IMR-90 (cell line): ENCODE data around the gene NRP1. TPM values are rescaled to one million over a fixed set of nuclear protein-coding genes. Genes with fewer than 3 reads are reported as not detected.
A peak's percentile ranks its signal among the peaks of the same experiment; 100 is the strongest.

Source experiments
- ATAC-seq: fragments of 200-7000 bp; cut with Tn5 transposase; 2 replicates; pipeline ENCODE4 v1.9.1; 2020; ENCODE audit warnings: low read depth, mild to moderate bottlenecking, moderate library complexity
- BruUV-seq: library from RNA; stranded (reverse); fragments of 400-500 nt; replicated peaks from 2 replicates; lab custom pipeline; 2021; lab: Mats Ljungman, UMichigan
- CTCF ChIA-PET: fragments of 300-600 bp; formaldehyde crosslinking; extraction: SDS; loops from one replicate; lab custom pipeline; 2021; ENCODE audit warnings: antibody characterized with exemption; lab: Yijun Ruan, JAX
- POLR2A ChIA-PET: fragments of 300-600 bp; sonication (Branson Sonifier 250); formaldehyde crosslinking; loops from one replicate; lab custom pipeline; 2022; ENCODE audit warnings: antibody characterized with exemption; ENCODE audit not compliant: unreplicated experiment; lab: Charles Lee
- DNase-seq: peaks from one replicate; pipeline ENCODE4 v3.0.0; 2013
- H2AFZ ChIP-seq: replicated peaks from 2 replicates; pipeline ENCODE3; 2013; ENCODE audit warnings: low read length, mild to moderate bottlenecking; ENCODE audit not compliant: poor library complexity
- H2AK5ac ChIP-seq: 2 replicates; pipeline ENCODE4 v1.6.1; 2013; ENCODE audit warnings: low read depth, low read length, inconsistent platforms
- H2AK9ac ChIP-seq: replicated peaks from 2 replicates; pipeline ENCODE3; 2013; ENCODE audit warnings: mild to moderate bottlenecking, low read depth, low read length, moderate library complexity; ENCODE audit not compliant: poor library complexity
- H2BK120ac ChIP-seq: 2 replicates; pipeline ENCODE4 v1.6.1; 2013; ENCODE audit warnings: low read depth, low read length, inconsistent platforms
- H2BK15ac ChIP-seq: 3 replicates; pipeline ENCODE4 v1.6.1; 2013; ENCODE audit warnings: low read depth, low read length, inconsistent platforms
- H2BK20ac ChIP-seq: 2 replicates; pipeline ENCODE4 v1.6.1; 2013; ENCODE audit warnings: low read depth, mild to moderate bottlenecking, inconsistent platforms, low read length, moderate library complexity
- H2BK5ac ChIP-seq: 2 replicates; pipeline ENCODE4 v1.6.1; 2013; ENCODE audit warnings: mild to moderate bottlenecking, low read depth, low read length, inconsistent platforms; ENCODE audit not compliant: poor library complexity, severe bottlenecking
- H3K14ac ChIP-seq: replicated peaks from 2 replicates; pipeline ENCODE4 v1.6.1; 2013; ENCODE audit warnings: low read depth, low read length, inconsistent platforms
- H3K18ac ChIP-seq: 2 replicates; pipeline ENCODE4 v1.6.1; 2013; ENCODE audit warnings: low read depth, low read length, control low read depth
- H3K23ac ChIP-seq: 2 replicates; pipeline ENCODE4 v1.6.1; 2013; ENCODE audit warnings: low read depth, low read length, inconsistent platforms
- H3K27ac ChIP-seq: 2 replicates; pipeline ENCODE4 v1.5.1; 2013; ENCODE audit warnings: mild to moderate bottlenecking, control low read depth, low read length; ENCODE audit not compliant: insufficient read depth
- H3K27me3 ChIP-seq: 2 replicates; pipeline ENCODE4 v1.6.1; 2013; ENCODE audit warnings: low read length; ENCODE audit not compliant: control insufficient read depth, insufficient read depth
- H3K36me3 ChIP-seq: 2 replicates; pipeline ENCODE4 v1.6.1; 2013; ENCODE audit warnings: low read length, mixed read lengths; ENCODE audit not compliant: control insufficient read depth, insufficient read depth
- H3K4ac ChIP-seq: 2 replicates; pipeline ENCODE4 v1.6.1; 2013; ENCODE audit warnings: low read depth, low read length, inconsistent platforms
- H3K4me1 ChIP-seq: 2 replicates; pipeline ENCODE4 v1.6.1; 2013; ENCODE audit warnings: low read length, mixed read lengths; ENCODE audit not compliant: control insufficient read depth, insufficient read depth
- H3K4me2 ChIP-seq: 2 replicates; pipeline ENCODE4 v1.6.1; 2013; ENCODE audit warnings: low read depth, mild to moderate bottlenecking, control low read depth, low read length, moderate library complexity
- H3K4me3 ChIP-seq: 2 replicates; pipeline ENCODE4 v1.5.1; 2013; ENCODE audit warnings: low read depth, mild to moderate bottlenecking, control low read depth, low read length, moderate library complexity; ENCODE audit not compliant: insufficient read depth
- H3K56ac ChIP-seq: 2 replicates; pipeline ENCODE4 v1.6.1; 2013; ENCODE audit warnings: low read length, inconsistent platforms; ENCODE audit not compliant: insufficient read depth; ENCODE audit errors: extremely low read depth
- H3K79me1 ChIP-seq, 2 experiments: 2 replicates each; pipeline ENCODE4 v1.6.1; 2013; ENCODE audit warnings: low read length in 2 of 2, inconsistent platforms in 1 of 2, low read depth in 1 of 2
- H3K9ac ChIP-seq: 2 replicates; pipeline ENCODE4 v1.6.1; 2013; ENCODE audit warnings: low read depth, low read length, control low read depth
- H3K9me1 ChIP-seq: 2 replicates; pipeline ENCODE4 v1.6.1; 2013; ENCODE audit warnings: low read length, inconsistent platforms; ENCODE audit not compliant: insufficient read depth
- H3K9me3 ChIP-seq: 2 replicates; pipeline ENCODE4 v1.6.1; 2013; ENCODE audit warnings: low read length; ENCODE audit not compliant: control insufficient read depth, insufficient read depth
- H4K20me1 ChIP-seq: 2 replicates; pipeline ENCODE4 v1.6.1; 2013; ENCODE audit warnings: low read length, inconsistent platforms; ENCODE audit not compliant: insufficient read depth
- H4K5ac ChIP-seq: 2 replicates; pipeline ENCODE4 v1.6.1; 2013; ENCODE audit warnings: mild to moderate bottlenecking, low read depth, low read length, control low read depth
- H4K8ac ChIP-seq, 2 experiments: 2 replicates each; pipeline ENCODE4 v1.6.1; 2013; ENCODE audit warnings: low read depth in 2 of 2, low read length in 2 of 2, control low read depth in 1 of 2, inconsistent platforms in 1 of 2
- H4K91ac ChIP-seq: 2 replicates; pipeline ENCODE4 v1.6.1; 2013; ENCODE audit warnings: low read depth, low read length, inconsistent platforms; ENCODE audit not compliant: insufficient read depth
- BHLHE40 ChIP-seq: fragments of 150-350 bp; IDR thresholded peaks from 2 replicates; pipeline ENCODE4 v1.6.1; 2016; ENCODE audit warnings: mild to moderate bottlenecking, low read depth, low read length
- CEBPB ChIP-seq: IDR thresholded peaks from 2 replicates; pipeline ENCODE4 v1.6.1; 2012; ENCODE audit warnings: low read depth, low read length, improper control_type of control experiment
- MAFK ChIP-seq: IDR thresholded peaks from 2 replicates; pipeline ENCODE4 v1.6.1; 2012; ENCODE audit warnings: low read depth, low read length, improper control_type of control experiment
- MAZ ChIP-seq: IDR thresholded peaks from 2 replicates; pipeline ENCODE4 v1.6.1; 2012; ENCODE audit warnings: low read depth, mild to moderate bottlenecking, low read length, improper control_type of control experiment, moderate library complexity, borderline replicate concordance
- NFE2L2 ChIP-seq: fragments of 150-350 bp; IDR thresholded peaks from 2 replicates; pipeline ENCODE4 v1.6.1; 2016; ENCODE audit warnings: low read depth, mild to moderate bottlenecking, low read length
- POLR2A ChIP-seq: IDR thresholded peaks from 2 replicates; pipeline ENCODE4 v1.6.1; 2012; ENCODE audit warnings: mild to moderate bottlenecking, low read depth, low read length
- RAD21 ChIP-seq: IDR thresholded peaks from 2 replicates; pipeline ENCODE4 v1.6.1; 2012; ENCODE audit warnings: low read length, improper control_type of control experiment
- SMC3 ChIP-seq: fragments of 150-350 bp; IDR thresholded peaks from 2 replicates; pipeline ENCODE4 v1.6.1; 2016; ENCODE audit warnings: low read depth, mild to moderate bottlenecking, antibody characterized with exemption, low read length, moderate library complexity
- WGBS, 2 experiments: methylation state at CpG; one replicate each; pipeline versions ENCODE4 v1.1.5 to v1.1.7; 2013; ENCODE audit warnings: missing lambda C conversion rate in 2 of 2; ENCODE audit not compliant: insufficient read length in 1 of 2; ENCODE audit errors: extremely low coverage in 2 of 2; 5-methylcytosine and 5-hydroxymethylcytosine counted together
- dilution Hi-C: fragments of 300-500 bp; cut with HindIII; formaldehyde crosslinking; loops from one replicate; pipeline ENCODE4 v1.14.3; 2018; ENCODE audit warnings: low sequenced_read_pairs; ENCODE audit not compliant: unreplicated experiment
- in situ Hi-C: fragments of 300-500 bp; cut with MboI; formaldehyde crosslinking; loops from 3 replicates; pipeline ENCODE4 v1.14.3; 2019; ENCODE audit warnings: low sequenced_read_pairs, inconsistent platforms, mixed read lengths
- intact Hi-C: fragments of 100-400 bp; cut with micrococcal nuclease; formaldehyde crosslinking; loops from 2 replicates; pipeline ENCODE4 v1.10.0; 2022
- polyA plus RNA-seq, 3 experiments: library from polyadenylated mRNA; depleted of rRNA; stranded (reverse); fragments of >200 nt; gene quantifications; 2 replicates each; pipeline ENCODE4 v1.2.3, GENCODE V29; 2012; ENCODE audit warnings: low replicate concordance in 1 of 3
- total RNA-seq: library from RNA; depleted of rRNA; stranded (reverse); fragments of >200 nt; gene quantifications from 2 replicates; pipeline ENCODE4 v1.2.3, GENCODE V29; 2012
- TF ChIP-seq, protein P1 (sequence below): conservative IDR thresholded peaks from 2 replicates; pipeline ENCODE4 v1.5.1; 2012; ENCODE audit warnings: mild to moderate bottlenecking, low read depth, low read length, improper control_type of control experiment
- TF ChIP-seq, protein P2 (sequence below): fragments of 150-350 bp; IDR thresholded peaks from 2 replicates; pipeline ENCODE4 v1.6.1; 2016; ENCODE audit warnings: low read depth, mild to moderate bottlenecking, low read length, moderate library complexity, borderline replicate concordance

Gene NRP1
- total and polyA plus RNA-seq, 2 of the 4 experiments (the other 2 are of a cell fraction): 108 to 227 TPM

DNA sequence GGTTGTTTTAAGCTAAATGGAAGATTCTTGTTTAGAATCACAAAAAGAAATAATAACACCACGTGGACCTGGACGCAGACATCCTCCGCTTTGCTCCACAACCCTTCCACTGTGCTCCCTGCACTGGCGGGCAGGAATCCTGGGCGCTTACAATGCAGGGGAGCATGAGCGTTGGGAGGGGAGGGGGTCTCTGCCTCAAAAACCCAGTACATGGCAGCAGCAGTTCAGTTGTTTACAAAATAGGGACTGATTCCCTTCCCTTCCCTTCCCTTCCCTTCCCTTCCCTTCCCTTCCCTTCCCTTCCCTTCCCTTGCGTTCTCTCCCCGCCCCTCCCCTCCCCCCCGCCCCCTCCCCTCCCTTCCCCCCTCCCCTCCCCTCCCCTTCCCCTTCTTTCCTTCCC lies 206.8 kb downstream of the NRP1 start:
- ChIA-PET POLR2A (no interaction called here), CTCF (no interaction called here)
- ATAC-seq (no peak), DNase-seq (no peak)
- Histone ChIP-seq H2BK120ac (peak overlapping the region; percentile 77), H3K9me3 (no peaks in the 10 kb centered on the region), H3K9me1 (peaks cover 25% of the 10 kb centered on the region), H3K27me3 (no peaks in the 10 kb centered on the region), H3K14ac (no peak overlapping the region), H4K5ac (peak overlapping the region; percentile 49), H3K4me1 (peaks cover 22% of the 10 kb centered on the region), H3K23ac (no peak overlapping the region), H3K56ac (no peak overlapping the region), H2BK15ac (peak overlapping the region; percentile 80; the same call in 2 of the 3 replicates), H3K4me2 (no peak overlapping the region), H4K8ac (peak overlapping the region in 1 of 2 experiments; percentile 31; a peak in 2 of 4 replicates), H2BK5ac (peak overlapping the region; percentile 33), H3K4ac (peak overlapping the region; percentile 79; the same call in 1 of the 2 replicates), H3K36me3 (no peaks in the 10 kb centered on the region), H3K4me3 (no peak overlapping the region), H2BK20ac (peak overlapping the region; percentile 41; the same call in 1 of the 2 replicates), H3K9ac (no peak overlapping the region), H2AFZ (no peak overlapping the region), H4K91ac (peak overlapping the region; percentile 76; the same call in 1 of the 2 replicates), H3K79me1 (no peaks in the 10 kb centered on the region), H4K20me1 (no peaks in the 10 kb centered on the region), H3K18ac (peak overlapping the region; percentile 71), H2AK5ac (peak overlapping the region; percentile 79; the same call in 1 of the 2 replicates), H3K27ac (peak overlapping the region; percentile 48; the same call in 1 of the 2 replicates), H2AK9ac (no peak overlapping the region)
- no TSS peak for BruUV-seq
- intact Hi-C loops: loop anchor here (10.0 kb wide), 1 partner anchor 333 kb away; no protein-coding TSS in a partner anchor
- dilution Hi-C loops: no loop called here
- in situ Hi-C loops: loop anchor here (10.0 kb wide), 1 partner anchor 113 kb away; no protein-coding TSS in a partner anchor
- no peak for TF ChIP-seq BHLHE40
- no peak for TF ChIP-seq RAD21
- TF ChIP-seq POLR2A: no peak
- TF ChIP-seq SMC3: no peak
- TF ChIP-seq, protein P1, sequence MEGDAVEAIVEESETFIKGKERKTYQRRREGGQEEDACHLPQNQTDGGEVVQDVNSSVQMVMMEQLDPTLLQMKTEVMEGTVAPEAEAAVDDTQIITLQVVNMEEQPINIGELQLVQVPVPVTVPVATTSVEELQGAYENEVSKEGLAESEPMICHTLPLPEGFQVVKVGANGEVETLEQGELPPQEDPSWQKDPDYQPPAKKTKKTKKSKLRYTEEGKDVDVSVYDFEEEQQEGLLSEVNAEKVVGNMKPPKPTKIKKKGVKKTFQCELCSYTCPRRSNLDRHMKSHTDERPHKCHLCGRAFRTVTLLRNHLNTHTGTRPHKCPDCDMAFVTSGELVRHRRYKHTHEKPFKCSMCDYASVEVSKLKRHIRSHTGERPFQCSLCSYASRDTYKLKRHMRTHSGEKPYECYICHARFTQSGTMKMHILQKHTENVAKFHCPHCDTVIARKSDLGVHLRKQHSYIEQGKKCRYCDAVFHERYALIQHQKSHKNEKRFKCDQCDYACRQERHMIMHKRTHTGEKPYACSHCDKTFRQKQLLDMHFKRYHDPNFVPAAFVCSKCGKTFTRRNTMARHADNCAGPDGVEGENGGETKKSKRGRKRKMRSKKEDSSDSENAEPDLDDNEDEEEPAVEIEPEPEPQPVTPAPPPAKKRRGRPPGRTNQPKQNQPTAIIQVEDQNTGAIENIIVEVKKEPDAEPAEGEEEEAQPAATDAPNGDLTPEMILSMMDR: no peak
- no peak for TF ChIP-seq MAFK
- no peak for TF ChIP-seq MAZ
- no peak for TF ChIP-seq CEBPB
- TF ChIP-seq, protein P2, sequence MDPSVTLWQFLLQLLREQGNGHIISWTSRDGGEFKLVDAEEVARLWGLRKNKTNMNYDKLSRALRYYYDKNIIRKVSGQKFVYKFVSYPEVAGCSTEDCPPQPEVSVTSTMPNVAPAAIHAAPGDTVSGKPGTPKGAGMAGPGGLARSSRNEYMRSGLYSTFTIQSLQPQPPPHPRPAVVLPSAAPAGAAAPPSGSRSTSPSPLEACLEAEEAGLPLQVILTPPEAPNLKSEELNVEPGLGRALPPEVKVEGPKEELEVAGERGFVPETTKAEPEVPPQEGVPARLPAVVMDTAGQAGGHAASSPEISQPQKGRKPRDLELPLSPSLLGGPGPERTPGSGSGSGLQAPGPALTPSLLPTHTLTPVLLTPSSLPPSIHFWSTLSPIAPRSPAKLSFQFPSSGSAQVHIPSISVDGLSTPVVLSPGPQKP: no peak
- no peak for TF ChIP-seq NFE2L2
- WGBS, 2 experiments: no CpG with 5 or more reads among the region's 9 CpGs
